AG04449 (cell line): ENCODE data around the gene C16orf92.

Experiments used
- CTCF ChIA-PET: fragments of 350-600 bp; formaldehyde crosslinking; extraction: SDS; loops from one replicate; lab custom pipeline; 2021; ENCODE audit warnings: antibody characterized with exemption; lab: Yijun Ruan, JAX
- POLR2A ChIA-PET: fragments of 400-600, 350-600 bp; formaldehyde crosslinking; extraction: SDS; loops from one replicate; lab custom pipeline; 2020; ENCODE audit warnings: antibody characterized with exemption, inconsistent platforms; lab: Yijun Ruan, JAX
- DNase-seq: peaks from one replicate; pipeline ENCODE4 v3.0.0-alpha.2; 2010; ENCODE audit warnings: low read depth, low spot score
- H3K4me3 ChIP-seq: 2 replicates; pipeline ENCODE4 v1.5.1; 2011; ENCODE audit warnings: low read depth, mild to moderate bottlenecking, control low read depth, low read length
- TF ChIP-seq, protein P1 (sequence below): IDR thresholded peaks from one replicate; pipeline ENCODE4 v1.5.1; 2011; ENCODE audit warnings: mild to moderate bottlenecking, moderate library complexity, low read length, control low read depth, inconsistent platforms; ENCODE audit not compliant: insufficient read depth; ENCODE audit errors: missing control alignments

Gene C16orf92

DNA sequence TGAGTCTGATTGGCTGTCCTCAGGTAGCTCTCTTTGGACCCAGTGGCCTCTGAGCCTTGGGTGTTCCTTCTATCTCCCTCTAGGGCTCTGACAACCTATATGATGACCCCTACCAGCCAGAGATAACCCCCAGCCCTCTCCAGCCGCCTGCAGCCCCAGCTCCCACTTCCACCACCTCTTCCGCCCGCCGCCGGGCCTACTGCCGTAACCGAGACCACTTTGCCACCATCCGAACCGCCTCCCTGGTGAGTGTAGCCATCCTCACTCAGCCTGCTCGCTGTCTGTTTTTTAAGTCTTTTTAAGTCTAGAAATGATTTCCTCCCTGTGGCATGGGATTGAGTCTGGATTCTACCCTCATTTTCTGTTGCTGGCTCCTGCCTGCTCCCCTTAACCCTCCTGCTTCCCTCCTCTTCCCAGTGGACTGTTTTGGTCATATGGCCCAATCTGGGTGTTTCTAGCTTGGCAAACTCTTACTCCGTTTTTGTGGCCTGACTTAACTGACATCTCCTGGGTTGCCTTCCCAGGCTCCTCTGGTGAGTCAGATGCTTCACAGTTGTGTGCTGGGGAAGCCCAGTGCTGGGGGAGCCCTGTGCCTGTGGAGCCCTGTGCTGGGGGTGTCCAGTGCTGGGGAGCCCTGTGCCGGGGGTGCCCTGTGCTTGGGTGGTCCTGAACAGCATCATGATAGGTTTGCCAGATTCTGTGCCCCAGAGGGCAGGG lies 39.4 kb upstream of the C16orf92 start:
- TF ChIP-seq, protein P1, sequence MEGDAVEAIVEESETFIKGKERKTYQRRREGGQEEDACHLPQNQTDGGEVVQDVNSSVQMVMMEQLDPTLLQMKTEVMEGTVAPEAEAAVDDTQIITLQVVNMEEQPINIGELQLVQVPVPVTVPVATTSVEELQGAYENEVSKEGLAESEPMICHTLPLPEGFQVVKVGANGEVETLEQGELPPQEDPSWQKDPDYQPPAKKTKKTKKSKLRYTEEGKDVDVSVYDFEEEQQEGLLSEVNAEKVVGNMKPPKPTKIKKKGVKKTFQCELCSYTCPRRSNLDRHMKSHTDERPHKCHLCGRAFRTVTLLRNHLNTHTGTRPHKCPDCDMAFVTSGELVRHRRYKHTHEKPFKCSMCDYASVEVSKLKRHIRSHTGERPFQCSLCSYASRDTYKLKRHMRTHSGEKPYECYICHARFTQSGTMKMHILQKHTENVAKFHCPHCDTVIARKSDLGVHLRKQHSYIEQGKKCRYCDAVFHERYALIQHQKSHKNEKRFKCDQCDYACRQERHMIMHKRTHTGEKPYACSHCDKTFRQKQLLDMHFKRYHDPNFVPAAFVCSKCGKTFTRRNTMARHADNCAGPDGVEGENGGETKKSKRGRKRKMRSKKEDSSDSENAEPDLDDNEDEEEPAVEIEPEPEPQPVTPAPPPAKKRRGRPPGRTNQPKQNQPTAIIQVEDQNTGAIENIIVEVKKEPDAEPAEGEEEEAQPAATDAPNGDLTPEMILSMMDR = no peak
- DNase-seq = no peak
- POLR2A ChIA-PET = no interaction called here
- H3K4me3 ChIP-seq = no peak overlapping the region
- CTCF ChIA-PET = interaction anchor here (1.0 kb wide), 1 partner anchor 11 kb away, joined by 3 read pairs; no protein-coding TSS in a partner anchor

DNA sequence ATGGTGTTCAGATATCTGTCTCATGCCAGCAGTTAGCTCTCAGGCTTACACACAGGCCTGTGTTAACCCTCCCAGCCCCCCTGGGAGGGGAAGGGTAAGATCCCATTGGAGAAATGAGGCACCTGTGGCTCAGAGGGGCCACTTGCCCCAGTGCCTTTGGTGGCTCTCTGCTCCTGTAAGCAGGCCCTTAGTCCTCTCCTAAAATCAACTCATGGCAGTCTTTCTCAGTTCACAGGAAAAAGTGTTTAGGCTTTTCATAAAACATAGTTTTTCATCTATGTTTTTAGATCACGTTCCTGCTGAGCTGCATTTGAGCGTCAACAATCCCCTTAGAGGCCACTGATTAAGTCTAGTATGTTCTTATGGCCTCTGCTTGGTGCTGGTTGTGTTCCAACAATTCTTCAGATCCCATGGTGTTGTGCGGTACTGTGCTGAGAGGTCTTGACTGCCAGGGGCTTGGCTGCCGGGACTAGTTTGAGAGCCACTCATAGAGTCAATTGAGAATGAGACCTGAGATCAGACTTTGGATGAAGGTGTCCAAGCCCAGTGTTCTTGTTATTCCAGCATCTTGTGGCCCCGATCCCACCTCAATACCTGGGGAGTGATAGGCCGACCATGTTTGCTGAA lies 38.7 kb upstream of the C16orf92 start:
- ChIA-PET POLR2A (no interaction called here), CTCF (interaction anchor here (3.2 kb wide), 1 partner anchor 8 kb away, joined by 12 read pairs; no protein-coding TSS in a partner anchor)
- DNase-seq = no peak
- H3K4me3 ChIP-seq = no peak overlapping the region
- TF ChIP-seq, protein P1 = no peak

DNA sequence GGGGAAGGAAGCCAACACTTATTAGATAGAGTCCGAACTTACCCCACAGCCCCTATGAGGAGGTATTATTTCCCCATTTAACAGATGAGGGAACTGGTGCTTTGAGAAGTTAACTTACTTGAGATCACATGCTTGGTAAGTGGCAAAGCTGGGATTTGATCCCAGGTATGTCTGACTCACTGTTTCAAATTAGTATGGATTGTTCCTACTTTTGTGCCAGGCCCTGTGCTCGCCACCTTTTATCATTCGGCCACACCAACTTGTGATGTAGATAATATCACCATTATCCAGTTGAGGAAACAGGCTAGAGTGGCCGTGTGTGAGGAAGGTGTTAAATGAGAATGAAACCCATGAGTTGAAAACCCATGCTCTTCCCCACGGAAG lies 38.2 kb upstream of the C16orf92 start:
- TF ChIP-seq, protein P1 = no peak
- H3K4me3 ChIP-seq = no peak overlapping the region
- ChIA-PET POLR2A (interaction anchor here (1.1 kb wide), 2 partner anchors 9 to 11 kb away, joined by 4 to 5 read pairs; partner anchors contain the start of gene TAOK2), CTCF (interaction anchor here (3.2 kb wide), 1 partner anchor 9 kb away, joined by 12 read pairs; no protein-coding TSS in a partner anchor)
- no peak for DNase-seq

DNA sequence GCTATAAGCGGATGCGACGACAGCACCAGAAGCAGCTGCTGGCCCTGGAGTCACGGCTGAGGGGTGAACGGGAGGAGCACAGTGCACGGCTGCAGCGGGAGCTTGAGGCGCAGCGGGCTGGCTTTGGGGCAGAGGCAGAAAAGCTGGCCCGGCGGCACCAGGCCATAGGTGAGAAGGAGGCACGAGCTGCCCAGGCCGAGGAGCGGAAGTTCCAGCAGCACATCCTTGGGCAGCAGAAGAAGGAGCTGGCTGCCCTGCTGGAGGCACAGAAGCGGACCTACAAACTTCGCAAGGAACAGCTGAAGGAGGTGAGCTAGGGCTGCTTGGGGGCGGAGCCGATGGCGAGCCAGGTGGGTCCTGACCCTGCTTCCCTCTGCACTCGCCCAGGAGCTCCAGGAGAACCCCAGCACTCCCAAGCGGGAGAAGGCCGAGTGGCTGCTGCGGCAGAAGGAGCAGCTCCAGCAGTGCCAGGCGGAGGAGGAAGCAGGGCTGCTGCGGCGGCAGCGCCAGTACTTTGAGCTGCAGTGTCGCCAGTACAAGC lies 37.7 kb upstream of the C16orf92 start:
- ChIA-PET POLR2A (interaction anchor here (0.6 to 1.4 kb wide), 4 partner anchors 8 to 12 kb away, joined by 3 to 5 read pairs (median 4); partner anchors contain the start of genes HIRIP3 and TAOK2), CTCF (interaction anchor here (3.2 kb wide), 1 partner anchor 9 kb away, joined by 12 read pairs; no protein-coding TSS in a partner anchor)
- no peak overlapping the region for H3K4me3 ChIP-seq
- TF ChIP-seq, protein P1 = no peak
- DNase-seq = no peak

DNA sequence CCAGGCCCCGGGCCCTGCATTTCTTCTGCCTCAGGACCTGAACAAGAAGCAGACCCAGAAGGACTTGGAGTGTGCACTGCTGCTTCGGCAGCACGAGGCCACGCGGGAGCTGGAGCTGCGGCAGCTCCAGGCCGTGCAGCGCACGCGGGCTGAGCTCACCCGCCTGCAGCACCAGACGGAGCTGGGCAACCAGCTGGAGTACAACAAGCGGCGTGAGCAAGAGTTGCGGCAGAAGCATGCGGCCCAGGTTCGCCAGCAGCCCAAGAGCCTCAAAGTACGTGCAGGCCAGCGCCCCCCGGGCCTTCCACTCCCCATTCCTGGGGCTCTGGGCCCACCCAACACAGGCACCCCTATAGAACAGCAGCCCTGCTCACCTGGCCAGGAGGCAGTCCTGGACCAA lies 36.8 kb upstream of the C16orf92 start:
- no peak overlapping the region for H3K4me3 ChIP-seq
- ChIA-PET POLR2A (interaction anchor here (1.0 to 1.4 kb wide), 2 partner anchors 9 to 10 kb away, joined by 3 to 4 read pairs; partner anchors contain the start of gene HIRIP3), CTCF (interaction anchor here (3.2 kb wide), 1 partner anchor 10 kb away, joined by 12 read pairs; no protein-coding TSS in a partner anchor)
- DNase-seq = no peak
- TF ChIP-seq, protein P1 = no peak
